DND-41 (cell line): ENCODE results near the gene PEMT.

Source experiments
- EZH2 ChIP-seq: IDR thresholded peaks from 3 replicates; pipeline ENCODE4 v1.6.1; 2012; ENCODE audit warnings: borderline replicate concordance, low read depth, mild to moderate bottlenecking, moderate library complexity, low read length, inconsistent platforms; ENCODE audit not compliant: severe bottlenecking
- TF ChIP-seq, protein P1 (sequence below): IDR thresholded peaks from 2 replicates; pipeline ENCODE4 v1.5.1; 2012; ENCODE audit warnings: borderline replicate concordance, low read length, moderate library complexity, mild to moderate bottlenecking; ENCODE audit not compliant: poor library complexity, severe bottlenecking; ENCODE audit errors: extremely low read depth

DNA sequence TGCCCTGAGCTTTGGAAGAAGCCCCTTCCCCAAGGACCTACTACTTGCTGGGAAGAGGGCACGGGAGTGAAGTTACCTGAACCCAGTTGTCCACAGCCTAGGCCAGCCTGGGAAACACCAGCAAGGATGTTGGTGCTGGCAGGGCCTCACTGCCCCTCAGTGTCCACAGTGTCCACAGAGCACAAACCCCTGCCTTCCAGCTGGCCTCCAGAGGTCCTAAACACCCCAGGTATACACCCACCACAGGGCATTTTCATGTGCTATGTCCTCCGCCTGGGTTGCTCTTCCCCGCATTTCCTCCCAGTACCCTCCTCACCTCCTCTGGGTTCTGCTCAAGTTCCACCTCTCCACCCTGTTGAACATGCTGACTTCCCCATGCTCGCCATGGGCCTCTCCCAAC lies 4.2 kb upstream of the PEMT start:
- TF ChIP-seq, protein P1, sequence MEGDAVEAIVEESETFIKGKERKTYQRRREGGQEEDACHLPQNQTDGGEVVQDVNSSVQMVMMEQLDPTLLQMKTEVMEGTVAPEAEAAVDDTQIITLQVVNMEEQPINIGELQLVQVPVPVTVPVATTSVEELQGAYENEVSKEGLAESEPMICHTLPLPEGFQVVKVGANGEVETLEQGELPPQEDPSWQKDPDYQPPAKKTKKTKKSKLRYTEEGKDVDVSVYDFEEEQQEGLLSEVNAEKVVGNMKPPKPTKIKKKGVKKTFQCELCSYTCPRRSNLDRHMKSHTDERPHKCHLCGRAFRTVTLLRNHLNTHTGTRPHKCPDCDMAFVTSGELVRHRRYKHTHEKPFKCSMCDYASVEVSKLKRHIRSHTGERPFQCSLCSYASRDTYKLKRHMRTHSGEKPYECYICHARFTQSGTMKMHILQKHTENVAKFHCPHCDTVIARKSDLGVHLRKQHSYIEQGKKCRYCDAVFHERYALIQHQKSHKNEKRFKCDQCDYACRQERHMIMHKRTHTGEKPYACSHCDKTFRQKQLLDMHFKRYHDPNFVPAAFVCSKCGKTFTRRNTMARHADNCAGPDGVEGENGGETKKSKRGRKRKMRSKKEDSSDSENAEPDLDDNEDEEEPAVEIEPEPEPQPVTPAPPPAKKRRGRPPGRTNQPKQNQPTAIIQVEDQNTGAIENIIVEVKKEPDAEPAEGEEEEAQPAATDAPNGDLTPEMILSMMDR, result no peak
- TF ChIP-seq EZH2, result no peak
